Fibroblast of skin of back (primary cell): ENCODE results near the gene SPATA4.

ENCODE experiments used
- DNase-seq: peaks from one replicate; pipeline ENCODE4 v3.0.0-alpha.2; 2013

The SPATA4 gene

GRCh38 chr4:176189891-176190795 is 5.2 kb downstream of the SPATA4 start:
- peak; percentile 33 for DNase-seq

- no peak for DNase-seq
These were observed 6.7 kb downstream of the SPATA4 start for GRCh38 chr4:176188654-176189053.

GRCh38 chr4:176187624-176188023 is 7.8 kb downstream of the SPATA4 start:
- DNase-seq, result no peak

- no peak for DNase-seq
These were observed 8.6 kb downstream of the SPATA4 start for GRCh38 chr4:176186671-176187395.

- no peak for DNase-seq
These were observed 9.3 kb downstream of the SPATA4 start for GRCh38 chr4:176186067-176186466.

- DNase-seq, result peak; percentile 84
These were observed 10.3 kb downstream of the SPATA4 start for GRCh38 chr4:176185051-176185450.

- DNase-seq, result no peak
These were observed 32.3 kb downstream of the SPATA4 start for GRCh38 chr4:176163041-176163440.

- peak; percentile 93 for DNase-seq
These were observed 38.7 kb downstream of the SPATA4 start for GRCh38 chr4:176156656-176157055.

- no peak for DNase-seq
These were observed 42.3 kb downstream of the SPATA4 start for GRCh38 chr4:176153124-176153523.

- DNase-seq, result no peak
These were observed 44.7 kb downstream of the SPATA4 start for GRCh38 chr4:176150704-176151103.

- DNase-seq, result peak; percentile 62
These were observed 45.1 kb downstream of the SPATA4 start for GRCh38 chr4:176150356-176150682.

GRCh38 chr4:176149680-176150355 is 45.6 kb downstream of the SPATA4 start:
- DNase-seq, result peak; percentile 15

- no peak for DNase-seq
These were observed 53.1 kb downstream of the SPATA4 start for GRCh38 chr4:176142253-176142652.

GRCh38 chr4:176139518-176139917 is 55.9 kb downstream of the SPATA4 start:
- no peak for DNase-seq

- DNase-seq, result peak; percentile 46
These were observed 57.8 kb downstream of the SPATA4 start for GRCh38 chr4:176137631-176138030.

- DNase-seq, result no peak
These were observed 60.7 kb downstream of the SPATA4 start for GRCh38 chr4:176134670-176135069.
